H1 (cell line): ENCODE data around the gene RBMX2. TPM values are rescaled to one million over a fixed set of nuclear protein-coding genes. Genes with fewer than 3 reads are reported as not detected.

Experiments used
- CTCF ChIA-PET: fragments of 300-600 bp; sonication (Branson Sonifier 250); formaldehyde crosslinking; loops from one replicate; lab custom pipeline; 2021; ENCODE audit not compliant: partially characterized antibody; lab: Charles Lee
- POLR2A ChIA-PET: fragments of 300-600 bp; sonication (Branson Sonifier 250); formaldehyde crosslinking; loops from one replicate; lab custom pipeline; 2021; ENCODE audit warnings: inconsistent platforms; ENCODE audit not compliant: partially characterized antibody; lab: Charles Lee
- DNase-seq, 2 experiments: peaks; one replicate each; pipeline versions ENCODE4 v3.0.0 to v3.0.0-alpha.2; 2010 to 2022; ENCODE audit warnings: low spot score in 2 of 2, low read depth in 1 of 2, mixed read lengths in 1 of 2
- FAIRE-seq: peaks from 2 replicates; lab custom pipeline; 2011; peaks lifted over from hg19 to GRCh38; lab: Jason Lieb, UNC
- H2AFZ ChIP-seq: 2 replicates; pipeline ENCODE4 v1.8.1; 2012; ENCODE audit warnings: low read length, inconsistent platforms
- H2AK5ac ChIP-seq: 2 replicates; pipeline ENCODE4 v1.6.1; 2013; ENCODE audit warnings: low read depth, low read length
- H2BK120ac ChIP-seq: replicated peaks from 2 replicates; pipeline ENCODE3; 2013; ENCODE audit warnings: low read depth, low read length, inconsistent platforms
- H2BK12ac ChIP-seq: 2 replicates; pipeline ENCODE4 v1.6.1; 2013; ENCODE audit warnings: low read depth, low read length
- H2BK15ac ChIP-seq: 2 replicates; pipeline ENCODE4 v1.6.1; 2013; ENCODE audit warnings: low read length
- H2BK20ac ChIP-seq: 2 replicates; pipeline ENCODE4 v1.6.1; 2013; ENCODE audit warnings: low read length
- H2BK5ac ChIP-seq: 2 replicates; pipeline ENCODE4 v1.6.1; 2013; ENCODE audit warnings: low read depth, low read length
- H3K14ac ChIP-seq: 2 replicates; pipeline ENCODE4 v1.6.1; 2013; ENCODE audit warnings: inconsistent platforms; ENCODE audit not compliant: insufficient read length
- H3K18ac ChIP-seq: 2 replicates; pipeline ENCODE4 v1.6.1; 2013; ENCODE audit warnings: low read length; ENCODE audit errors: extremely low read depth
- H3K23ac ChIP-seq: 2 replicates; pipeline ENCODE4 v1.6.1; 2013; ENCODE audit warnings: inconsistent platforms; ENCODE audit not compliant: insufficient read length
- H3K23me2 ChIP-seq: 2 replicates; pipeline ENCODE4 v1.6.1; 2013; ENCODE audit warnings: low read depth, low read length
- H3K27ac ChIP-seq: 2 replicates; pipeline ENCODE4 v1.6.1; 2011; ENCODE audit warnings: low read depth, low read length, inconsistent platforms
- H3K27me3 ChIP-seq, 4 experiments: replicated peaks in 1 of 4; 1 replicate in 1 of 4; 2 replicates in 3 of 4; pipeline versions ENCODE4 v1.6.1 to v1.8.1; 2011 to 2013; ENCODE audit warnings: low read length in 3 of 4, mild to moderate bottlenecking in 3 of 4, inconsistent platforms in 2 of 4, mixed read lengths in 2 of 4, moderate library complexity in 1 of 4; ENCODE audit not compliant: control insufficient read depth in 3 of 4, insufficient read depth in 3 of 4; ENCODE audit errors: extremely low read depth in 1 of 4
- H3K36me3 ChIP-seq, 4 experiments: 2 replicates each; pipeline versions ENCODE4 v1.6.1 to v1.8.1; 2011 to 2013; ENCODE audit warnings: mild to moderate bottlenecking in 4 of 4, low read length in 3 of 4, moderate library complexity in 2 of 4, control low read depth in 1 of 4, inconsistent platforms in 1 of 4; ENCODE audit not compliant: insufficient read depth in 4 of 4, control insufficient read depth in 2 of 4
- H3K4ac ChIP-seq: replicated peaks from 2 replicates; pipeline ENCODE3; 2013; ENCODE audit warnings: low read length, low read depth, mixed read lengths, inconsistent platforms; ENCODE audit not compliant: insufficient read length
- H3K4me1 ChIP-seq, 4 experiments: replicated peaks in 1 of 4; 1 replicate in 1 of 4; 2 replicates in 3 of 4; pipeline versions ENCODE4 v1.6.1 to v1.8.1; 2011 to 2013; ENCODE audit warnings: low read length in 3 of 4, inconsistent platforms in 2 of 4, mixed read lengths in 1 of 4; ENCODE audit not compliant: insufficient read depth in 4 of 4, control insufficient read depth in 3 of 4
- H3K4me2 ChIP-seq, 2 experiments: 2 replicates each; pipeline versions ENCODE4 v1.6.1 to v1.8.1; 2011 to 2013; ENCODE audit warnings: low read depth in 2 of 2, low read length in 2 of 2, control low read depth in 1 of 2, inconsistent platforms in 1 of 2, mild to moderate bottlenecking in 1 of 2; ENCODE audit not compliant: insufficient read depth in 1 of 2
- H3K4me3 ChIP-seq, 4 experiments: fragments of 200-600, 300-600 bp in 1 of 4; sonication (generic), shearing (Covaris generic), sonication (Bioruptor Twin) in 1 of 4; 2 replicates each; pipeline versions ENCODE4 v1.5.1 to v1.8.1; 2011 to 2016; ENCODE audit warnings: low read length in 4 of 4, low read depth in 3 of 4, control low read depth in 2 of 4, inconsistent platforms in 2 of 4, mild to moderate bottlenecking in 2 of 4, mixed read lengths in 1 of 4, moderate library complexity in 1 of 4; ENCODE audit not compliant: insufficient read depth in 2 of 4; ENCODE audit errors: extremely low read depth in 1 of 4
- H3K56ac ChIP-seq: replicated peaks from 2 replicates; pipeline ENCODE3; 2013; ENCODE audit warnings: low read depth, mild to moderate bottlenecking, mixed read lengths, low read length, inconsistent platforms; ENCODE audit not compliant: insufficient read length
- H3K79me1 ChIP-seq: 2 replicates; pipeline ENCODE4 v1.6.1; 2013; ENCODE audit warnings: low read depth, low read length, control low read depth
- H3K79me2 ChIP-seq, 2 experiments: 2 replicates each; pipeline versions ENCODE4 v1.6.1 to v1.8.1; 2012 to 2013; ENCODE audit warnings: low read length in 2 of 2, mild to moderate bottlenecking in 2 of 2, inconsistent platforms in 1 of 2; ENCODE audit not compliant: insufficient read depth in 2 of 2, control insufficient read depth in 1 of 2
- H3K9ac ChIP-seq, 4 experiments: replicated peaks in 1 of 4; 1 replicate in 1 of 4; 2 replicates in 3 of 4; pipeline versions ENCODE4 v1.6.1 to v1.8.1; 2011 to 2013; ENCODE audit warnings: low read depth in 3 of 4, low read length in 3 of 4, control low read depth in 2 of 4, mild to moderate bottlenecking in 2 of 4, moderate library complexity in 2 of 4, inconsistent platforms in 1 of 4; ENCODE audit errors: extremely low read depth in 1 of 4
- H3K9me3 ChIP-seq, 2 experiments: 2 replicates each; pipeline versions ENCODE4 v1.6.1 to v1.8.1; 2012 to 2013; ENCODE audit warnings: mild to moderate bottlenecking in 2 of 2, moderate library complexity in 2 of 2, control low read depth in 1 of 2, inconsistent platforms in 1 of 2, low read depth in 1 of 2, low read length in 1 of 2, mixed read lengths in 1 of 2; ENCODE audit not compliant: insufficient read depth in 2 of 2
- H4K20me1 ChIP-seq, 2 experiments: replicated peaks in 1 of 2; 2 replicates each; pipeline versions ENCODE3 to v1.8.1; 2011 to 2013; ENCODE audit warnings: inconsistent platforms in 2 of 2, low read length in 2 of 2, mild to moderate bottlenecking in 1 of 2; ENCODE audit not compliant: insufficient read depth in 2 of 2, control insufficient read depth in 1 of 2
- H4K5ac ChIP-seq: 2 replicates; pipeline ENCODE4 v1.6.1; 2013; ENCODE audit warnings: low read length, low read depth, mixed read lengths, inconsistent platforms; ENCODE audit not compliant: insufficient read length
- H4K8ac ChIP-seq: 2 replicates; pipeline ENCODE4 v1.8.0; 2013; ENCODE audit warnings: mild to moderate bottlenecking, moderate library complexity, low read length, inconsistent platforms; ENCODE audit not compliant: insufficient read depth; ENCODE audit errors: extremely low read depth
- H4K91ac ChIP-seq: replicated peaks from 2 replicates; pipeline ENCODE3; 2013; ENCODE audit warnings: low read length, mixed read lengths, inconsistent platforms; ENCODE audit not compliant: insufficient read length
- EGR1 ChIP-seq: IDR thresholded peaks from 2 replicates; pipeline ENCODE4 v1.6.1; 2011; ENCODE audit warnings: low read depth, low read length, borderline replicate concordance
- polyA plus RNA-seq, 7 experiments: library from polyadenylated mRNA; depleted of rRNA in 3 of 7; stranded (reverse) in 5 of 7; unstranded in 2 of 7; fragments of >200 nt in 5 of 7; fragments of 200-250 nt in 2 of 7; gene quantifications; 1 replicate in 5 of 7; 2 replicates in 1 of 7; 4 replicates in 1 of 7; pipeline versions ENCODE4 v1.2.1 to v1.2.3, GENCODE V29; 2011 to 2013; ENCODE audit warnings: missing spikeins in 2 of 7, mixed read lengths in 2 of 7
- total RNA-seq: library from RNA; stranded (reverse); fragmentation: NEBNext Ultra II Directional; extraction: Animal tissue kit (Norgen Biotek cat#: 25700); gene quantifications from 2 replicates; pipeline ENCODE4 v1.2.1, GENCODE V29; 2021

RBMX2 gene
- total and polyA plus RNA-seq, 2 of the 8 experiments (the other 6 are each of a cell fraction or from before 2014, with no cell fraction given): 10.8 to 23.2 TPM

GRCh38 chrX:130376077-130376476, 25.7 kb upstream of the RBMX2 start:
- H3K56ac ChIP-seq: no peak overlapping the region
- H3K27me3 ChIP-seq: no peaks in the 10 kb centered on the region
- no peaks in the 10 kb centered on the region for H3K79me1 ChIP-seq
- H2BK12ac ChIP-seq: no peak overlapping the region
- no peak for TF ChIP-seq EGR1
- no peak overlapping the region for H3K4me3 ChIP-seq
- H2AK5ac ChIP-seq: no peak overlapping the region
- CTCF ChIA-PET: no interaction called here
- H3K23ac ChIP-seq: no peak overlapping the region
- no peak overlapping the region for H3K14ac ChIP-seq
- no peaks in the 10 kb centered on the region for H3K23me2 ChIP-seq
- H4K5ac ChIP-seq: no peak overlapping the region
- H2BK5ac ChIP-seq: no peak overlapping the region
- no peak overlapping the region for H3K27ac ChIP-seq
- H2BK120ac ChIP-seq: no peak overlapping the region
- no peak overlapping the region for H4K8ac ChIP-seq
- POLR2A ChIA-PET: no interaction called here
- no peak overlapping the region for H3K4me2 ChIP-seq
- H2AFZ ChIP-seq: no peak overlapping the region
- no peaks in the 10 kb centered on the region for H4K20me1 ChIP-seq
- H3K79me2 ChIP-seq: no peaks in the 10 kb centered on the region
- DNase-seq: no peak
- H3K36me3 ChIP-seq: no peaks in the 10 kb centered on the region
- no peak overlapping the region for H4K91ac ChIP-seq
- peak; percentile 66 for FAIRE-seq
- no peaks in the 10 kb centered on the region for H3K9me3 ChIP-seq
- H2BK15ac ChIP-seq: no peak overlapping the region
- H3K4ac ChIP-seq: no peak overlapping the region
- H3K9ac ChIP-seq: no peak overlapping the region
- no peaks in the 10 kb centered on the region for H3K4me1 ChIP-seq
- no peak overlapping the region for H2BK20ac ChIP-seq
- H3K18ac ChIP-seq: no peak overlapping the region
